GM15510 (cell line): Measurements from ENCODE around the gene NCOA7.

Experiments used
- POLR2A ChIP-seq: IDR thresholded peaks from 3 replicates; pipeline ENCODE4 v1.6.1; 2011; ENCODE audit warnings: borderline replicate concordance; ENCODE audit not compliant: insufficient read length; ENCODE audit errors: extremely low read depth

The NCOA7 gene

GRCh38 chr6:125957391-125957693, 166.6 kb downstream of the NCOA7 start:
- no peak for TF ChIP-seq POLR2A

- no peak for TF ChIP-seq POLR2A
These were observed 167.1 kb downstream of the NCOA7 start for GRCh38 chr6:125957845-125958244.

- TF ChIP-seq POLR2A = no peak
These were observed 168.3 kb downstream of the NCOA7 start for GRCh38 chr6:125959041-125959440.

GRCh38 chr6:125961117-125961516, 170.4 kb downstream of the NCOA7 start:
- no peak for TF ChIP-seq POLR2A

- TF ChIP-seq POLR2A = no peak
These were observed 172.2 kb downstream of the NCOA7 start for GRCh38 chr6:125962900-125963497.

GRCh38 chr6:125963817-125964216, 173.1 kb downstream of the NCOA7 start:
- TF ChIP-seq POLR2A = no peak

GRCh38 chr6:125966569-125966968, 175.8 kb downstream of the NCOA7 start:
- no peak for TF ChIP-seq POLR2A

- no peak for TF ChIP-seq POLR2A
These were observed 177.7 kb downstream of the NCOA7 start for GRCh38 chr6:125968493-125968892.

- TF ChIP-seq POLR2A = no peak
These were observed 180.0 kb downstream of the NCOA7 start for GRCh38 chr6:125970760-125971159.

- TF ChIP-seq POLR2A = no peak
These were observed 183.6 kb downstream of the NCOA7 start for GRCh38 chr6:125974214-125974866.

GRCh38 chr6:125979101-125979500, 188.3 kb downstream of the NCOA7 start:
- TF ChIP-seq POLR2A = no peak
